Neuronal stem cell (in vitro differentiated cells): ENCODE measurements around the gene RNASE8.
A peak's percentile ranks its signal among the peaks of the same experiment; 100 is the strongest.

Experiments used
- DNase-seq: peaks from one replicate; pipeline ENCODE4 v3.0.0-alpha.2; 2013; ENCODE audit warnings: low spot score
- H2AFZ ChIP-seq: one replicate; pipeline ENCODE4 v1.6.1; 2013; ENCODE audit warnings: mild to moderate bottlenecking, low read length, inconsistent platforms
- H2AK5ac ChIP-seq: 2 replicates; pipeline ENCODE4 v1.6.1; 2013; ENCODE audit warnings: low read depth, mild to moderate bottlenecking, inconsistent platforms, low read length, moderate library complexity, mixed read lengths
- H2BK120ac ChIP-seq: 2 replicates; pipeline ENCODE4 v1.6.1; 2013; ENCODE audit warnings: low read depth, mild to moderate bottlenecking, inconsistent platforms, low read length, moderate library complexity, mixed read lengths
- H2BK12ac ChIP-seq: one replicate; pipeline ENCODE4 v1.6.1; 2013; ENCODE audit warnings: low read length, inconsistent platforms
- H2BK15ac ChIP-seq: 2 replicates; pipeline ENCODE4 v1.6.1; 2013; ENCODE audit warnings: mild to moderate bottlenecking, low read length, inconsistent platforms, mixed read lengths
- H2BK5ac ChIP-seq: one replicate; pipeline ENCODE4 v1.6.1; 2013; ENCODE audit warnings: inconsistent platforms, mild to moderate bottlenecking, low read length, moderate library complexity
- H3K14ac ChIP-seq: one replicate; pipeline ENCODE4 v1.6.1; 2013; ENCODE audit warnings: low read length, inconsistent platforms
- H3K18ac ChIP-seq: 2 replicates; pipeline ENCODE4 v1.6.1; 2013; ENCODE audit warnings: low read length, inconsistent platforms
- H3K23ac ChIP-seq: 2 replicates; pipeline ENCODE4 v1.6.1; 2013; ENCODE audit warnings: low read depth, mild to moderate bottlenecking, mixed read lengths, low read length, inconsistent platforms; ENCODE audit not compliant: poor library complexity
- H3K27ac ChIP-seq: replicated peaks from 3 replicates; pipeline ENCODE4 v1.5.1; 2013; ENCODE audit warnings: low read length, inconsistent platforms
- H3K27me3 ChIP-seq, 3 experiments: 2 replicates each; pipeline ENCODE4 v1.6.1; 2013; ENCODE audit warnings: low read length in 3 of 3, mild to moderate bottlenecking in 2 of 3, inconsistent platforms in 1 of 3, low read depth in 1 of 3, mixed read lengths in 1 of 3, moderate library complexity in 1 of 3; ENCODE audit not compliant: control insufficient read depth in 3 of 3, insufficient read depth in 3 of 3
- H3K36me3 ChIP-seq, 2 donors: replicated peaks in 1 of 2; 2 replicates each; pipeline ENCODE4 v1.6.1; 2013; ENCODE audit warnings: low read length in 2 of 2; ENCODE audit not compliant: control insufficient read depth in 2 of 2, insufficient read depth in 2 of 2
- H3K4ac ChIP-seq: 2 replicates; pipeline ENCODE4 v1.6.1; 2013; ENCODE audit warnings: inconsistent platforms, mild to moderate bottlenecking, low read length, moderate library complexity
- H3K4me1 ChIP-seq, 2 donors: 1 replicate in 1 of 2; 2 replicates in 1 of 2; pipeline ENCODE4 v1.6.1; 2013; ENCODE audit warnings: low read length in 2 of 2, low read depth in 1 of 2; ENCODE audit not compliant: control insufficient read depth in 2 of 2, insufficient read depth in 1 of 2
- H3K4me2 ChIP-seq: one replicate; pipeline ENCODE4 v1.6.1; 2013; ENCODE audit warnings: mild to moderate bottlenecking, low read length, inconsistent platforms; ENCODE audit not compliant: insufficient read depth, poor library complexity, severe bottlenecking
- H3K4me3 ChIP-seq, 2 donors: 2 replicates each; pipeline ENCODE4 v1.5.1; 2013; ENCODE audit warnings: low read length in 2 of 2, mild to moderate bottlenecking in 2 of 2, inconsistent platforms in 1 of 2, moderate library complexity in 1 of 2
- H3K79me1 ChIP-seq: one replicate; pipeline ENCODE4 v1.6.1; 2013; ENCODE audit warnings: low read depth, mild to moderate bottlenecking, inconsistent platforms, low read length, moderate library complexity
- H3K9ac ChIP-seq: one replicate; pipeline ENCODE4 v1.6.1; 2013; ENCODE audit warnings: mild to moderate bottlenecking, low read depth, low read length, inconsistent platforms; ENCODE audit not compliant: poor library complexity
- H3K9me3 ChIP-seq, 2 donors: replicated peaks in 1 of 2; 2 replicates each; pipeline versions ENCODE3 to v1.6.1; 2013; ENCODE audit warnings: low read length in 2 of 2, mild to moderate bottlenecking in 2 of 2, inconsistent platforms in 1 of 2, low read depth in 1 of 2, mixed read lengths in 1 of 2, moderate library complexity in 1 of 2; ENCODE audit not compliant: control insufficient read depth in 2 of 2, insufficient read depth in 1 of 2
- H4K8ac ChIP-seq: one replicate; pipeline ENCODE4 v1.6.1; 2013; ENCODE audit warnings: low read depth, mild to moderate bottlenecking, inconsistent platforms, low read length, moderate library complexity
- H4K91ac ChIP-seq: one replicate; pipeline ENCODE4 v1.6.1; 2013; ENCODE audit warnings: low read length, low read depth, mild to moderate bottlenecking, inconsistent platforms; ENCODE audit not compliant: poor library complexity
- WGBS, 2 donors: extraction: QIAGEN DNeasy Blood & Tissue Kit; methylation state at CpG; one replicate each; pipeline ENCODE4 v1.1.7; 2013; ENCODE audit warnings: missing lambda C conversion rate in 2 of 2, mixed read lengths in 1 of 2; ENCODE audit not compliant: insufficient read length in 2 of 2, insufficient replicate concordance in 1 of 2; ENCODE audit errors: extremely low coverage in 2 of 2; 5-methylcytosine and 5-hydroxymethylcytosine counted together

RNASE8 gene

GRCh38 chr14:21025371-21026273 lies 32.0 kb upstream of the RNASE8 start:
- no CpG with 5 or more reads among the region's 58 CpGs for WGBS, 2 donors

DNA sequence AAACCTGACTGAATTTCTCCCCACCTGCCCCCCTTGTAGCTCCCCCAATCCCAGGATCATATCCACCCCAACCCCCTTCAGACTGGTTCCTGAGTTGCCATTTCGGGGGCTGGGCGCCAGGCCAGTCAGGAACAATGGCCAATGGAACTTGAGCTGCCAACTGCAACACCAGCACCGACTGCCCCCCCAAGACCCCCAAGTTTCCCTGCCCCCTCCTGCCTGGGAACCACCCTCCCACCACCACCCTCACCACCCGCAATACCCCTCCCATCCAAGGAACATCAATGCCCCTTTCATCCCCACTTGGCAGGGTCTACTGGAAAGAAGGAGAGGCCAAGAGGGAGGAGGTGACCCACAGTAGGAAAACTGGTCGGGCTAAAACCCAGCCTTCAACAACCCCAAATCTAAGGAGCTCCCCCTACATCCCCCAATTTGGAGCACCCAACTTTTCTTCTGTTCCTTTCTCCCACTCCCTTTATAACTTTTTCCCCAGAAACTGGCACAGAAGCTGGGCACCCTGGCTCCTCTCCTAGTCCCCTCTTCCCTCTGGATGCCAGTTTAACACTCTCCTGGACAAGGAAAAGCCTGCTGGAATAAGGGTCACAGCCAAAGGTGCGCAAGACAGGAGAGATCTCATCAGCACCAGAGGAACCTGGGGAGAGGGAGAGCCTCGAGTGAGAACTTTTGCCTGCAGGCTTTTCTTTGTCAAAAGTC lies 31.2 kb upstream of the RNASE8 start:
- H3K27ac ChIP-seq: no peak overlapping the region
- H3K4me1 ChIP-seq: peaks cover 4 to 13% of the 10 kb centered on the region in 2 donors
- peak overlapping the region; percentile 5 for H2BK5ac ChIP-seq
- no peak overlapping the region for H4K8ac ChIP-seq
- H3K9me3 ChIP-seq: peaks cover 0 to 6% of the 10 kb centered on the region in 2 donors
- no peak overlapping the region for H2BK12ac ChIP-seq
- H3K27me3 ChIP-seq: peaks cover 8 to 93% (median 36%) of the 10 kb centered on the region in 3 experiments
- no peaks in the 10 kb centered on the region for H3K79me1 ChIP-seq
- no peak for DNase-seq
- no peak overlapping the region for H2AFZ ChIP-seq
- peak overlapping the region; percentile 55 for H3K18ac ChIP-seq
- H2BK15ac ChIP-seq: no peak overlapping the region
- peak overlapping the region; percentile 36 for H2AK5ac ChIP-seq
- H3K4ac ChIP-seq: no peak overlapping the region
- no peak overlapping the region for H2BK120ac ChIP-seq
- H3K23ac ChIP-seq: no peak overlapping the region
- H3K4me3 ChIP-seq: no peak overlapping the region
- H4K91ac ChIP-seq: no peak overlapping the region
- H3K14ac ChIP-seq: no peak overlapping the region
- H3K9ac ChIP-seq: no peak overlapping the region
- peak overlapping the region; percentile 94 for H3K4me2 ChIP-seq
- no CpG with 5 or more reads among the region's 7 CpGs for WGBS, 2 donors
- H3K36me3 ChIP-seq: no peaks in the 10 kb centered on the region

More at GRCh38 chr14:21025371-21026273, 32.0 kb upstream of the RNASE8 start:
- Histone ChIP-seq H3K79me1 (no peaks in the 10 kb centered on the region), H3K14ac (peak overlapping the region; percentile 25), H4K8ac (no peak overlapping the region), H3K18ac (peak overlapping the region; percentile 95), H3K27ac (no peak overlapping the region), H2BK12ac (no peak overlapping the region), H2BK5ac (no peak overlapping the region), H3K36me3 (no peaks in the 10 kb centered on the region), H3K27me3 (peaks cover 8 to 93% (median 36%) of the 10 kb centered on the region in 3 experiments), H2BK120ac (no peak overlapping the region), H3K9ac (peak overlapping the region; percentile 78), H2AK5ac (peak overlapping the region; percentile 36), H3K4me2 (peak overlapping the region; percentile 94), H2BK15ac (peak overlapping the region; percentile 71), H3K23ac (peak overlapping the region; percentile 69), H3K4me1 (peaks cover 4 to 13% of the 10 kb centered on the region in 2 donors), H4K91ac (no peak overlapping the region), H3K9me3 (peaks cover 0 to 6% of the 10 kb centered on the region in 2 donors), H3K4me3 (peak overlapping the region; percentile 53 to 72), H3K4ac (no peak overlapping the region), H2AFZ (peak overlapping the region; percentile 93)
- peak; percentile 31 for DNase-seq

- no peak overlapping the region for H2BK5ac ChIP-seq
- no peak overlapping the region for H2BK12ac ChIP-seq
- H4K91ac ChIP-seq: no peak overlapping the region
- peak overlapping the region; percentile 52 for H3K18ac ChIP-seq
- no peak overlapping the region for H3K9ac ChIP-seq
- no peaks in the 10 kb centered on the region for H3K79me1 ChIP-seq
- no peak overlapping the region for H3K27ac ChIP-seq
- no peak overlapping the region for H2BK120ac ChIP-seq
- H3K23ac ChIP-seq: no peak overlapping the region
- H3K4ac ChIP-seq: no peak overlapping the region
- no peak overlapping the region for H3K4me3 ChIP-seq
- no peak overlapping the region for H3K4me2 ChIP-seq
- no CpG with 5 or more reads among the region's 3 CpGs for WGBS, 2 donors
- no peak overlapping the region for H2BK15ac ChIP-seq
- H2AK5ac ChIP-seq: no peak overlapping the region
- peaks cover 4 to 13% of the 10 kb centered on the region in 2 donors for H3K4me1 ChIP-seq
- no peak overlapping the region for H3K14ac ChIP-seq
- no peak overlapping the region for H2AFZ ChIP-seq
- no peaks in the 10 kb centered on the region for H3K36me3 ChIP-seq
- no peak overlapping the region for H4K8ac ChIP-seq
- DNase-seq: no peak
- peaks cover 8 to 93% (median 36%) of the 10 kb centered on the region in 3 experiments for H3K27me3 ChIP-seq
- H3K9me3 ChIP-seq: peaks cover 0 to 6% of the 10 kb centered on the region in 2 donors
Measured at GRCh38 chr14:21026988-21027315, 30.7 kb upstream of the RNASE8 start.

DNA sequence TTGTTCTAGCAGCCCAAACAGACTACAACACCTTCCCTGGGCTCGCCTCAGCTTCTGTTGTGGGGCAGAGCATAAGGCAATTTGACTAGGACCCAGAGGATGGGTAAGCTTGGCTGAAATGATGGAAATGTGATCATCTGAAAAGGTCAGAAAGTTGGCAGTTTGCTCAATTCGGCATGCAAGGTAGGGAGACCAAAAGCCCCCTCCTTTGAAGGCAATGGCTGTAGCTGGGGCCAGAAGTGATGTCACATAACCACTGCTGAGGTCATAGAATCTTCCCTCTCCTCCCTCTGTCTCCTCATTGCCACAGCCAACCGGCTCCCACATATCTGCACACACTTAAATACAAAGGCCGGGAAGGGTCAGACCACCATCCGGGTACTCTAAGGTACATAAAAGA lies 27.7 kb upstream of the RNASE8 start, which contains the start of gene TPPP2:
TSS of gene TPPP2 (plus strand) at position 301 of the 400 bp plus-strand sequence. CDS start 365 bp downstream, outside the sequence.
- Histone ChIP-seq H3K9ac (no peak within 1 kb of the TSS), H3K4me3 (no peak within 1 kb of the TSS), H2BK5ac (no peak within 1 kb of the TSS), H3K27me3 (peaks cover 0 to 93% (median 9%) of the 10 kb centered on the region in 3 experiments), H3K9me3 (no peaks in the 10 kb centered on the region), H2BK15ac (no peak within 1 kb of the TSS), H3K27ac (no peak within 1 kb of the TSS), H2AK5ac (no peak within 1 kb of the TSS), H4K8ac (no peak within 1 kb of the TSS), H2BK12ac (no peak within 1 kb of the TSS), H3K4me2 (no peak within 1 kb of the TSS), H3K36me3 (no peaks in the 10 kb centered on the region), H3K18ac (no peak within 1 kb of the TSS), H3K14ac (no peak within 1 kb of the TSS), H3K79me1 (no peaks in the 10 kb centered on the region), H3K4me1 (peaks cover 4 to 9% of the 10 kb centered on the region in 2 donors), H3K23ac (no peak within 1 kb of the TSS), H3K4ac (no peak within 1 kb of the TSS), H2AFZ (no peak within 1 kb of the TSS), H4K91ac (no peak within 1 kb of the TSS), H2BK120ac (no peak within 1 kb of the TSS)
- DNase-seq: no peak
- WGBS, 2 donors: no CpG with 5 or more reads among the region's 5 CpGs
